Choroid plexus epithelial cell (primary cell): ENCODE results near the gene DNAJB12.
"Not testable (repeated sequence)": the region's sequence is repeated elsewhere in the genome, so short reads cannot be mapped to it uniquely, and the experiment has no call there.

Source experiments
- DNase-seq: peaks from one replicate; pipeline ENCODE4 v3.0.0-alpha.2; 2010; ENCODE audit warnings: low read depth
- H3K4me3 ChIP-seq: 2 replicates; pipeline ENCODE4 v1.5.1; 2011; ENCODE audit warnings: low read depth, mild to moderate bottlenecking, control low read depth, low read length, moderate library complexity
- CTCF ChIP-seq: conservative IDR thresholded peaks from 2 replicates; pipeline ENCODE4 v1.5.1; 2011; ENCODE audit warnings: low read depth, mild to moderate bottlenecking, control low read depth, inconsistent platforms, low read length, moderate library complexity

The DNAJB12 gene

GRCh38 chr10:72386916-72387586 is 32.3 kb upstream of the DNAJB12 start:
- TF ChIP-seq CTCF: no peak
- no peak for DNase-seq
- H3K4me3 ChIP-seq: no peak overlapping the region

GRCh38 chr10:72385724-72386123 is 31.0 kb upstream of the DNAJB12 start:
- no peak overlapping the region for H3K4me3 ChIP-seq
- DNase-seq: no peak

DNA sequence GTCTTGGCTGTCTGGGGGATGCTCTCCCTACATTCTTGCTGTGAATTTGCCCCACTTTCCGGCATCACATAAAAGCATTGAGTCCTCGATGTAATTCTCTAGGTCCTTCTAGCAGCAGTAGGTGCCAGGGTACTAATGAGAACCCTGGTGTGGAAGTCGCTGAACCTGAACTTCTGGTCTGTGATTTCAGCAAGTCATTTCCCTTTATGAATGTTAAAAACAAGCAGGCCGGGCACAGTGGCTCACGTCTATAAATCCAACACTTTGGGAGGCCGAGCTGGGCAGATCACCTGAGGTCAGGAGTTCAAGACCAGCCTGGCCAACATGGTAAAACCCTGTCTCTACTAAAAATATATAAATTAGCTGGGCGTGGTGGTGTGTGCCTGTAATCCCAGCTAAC is 30.3 kb upstream of the DNAJB12 start:
- DNase-seq, H3K4me3 ChIP-seq: not testable (repeated sequence)

More at GRCh38 chr10:72385724-72386123, 31.0 kb upstream of the DNAJB12 start:
- no peak for TF ChIP-seq CTCF

GRCh38 chr10:72379776-72380175 is 25.1 kb upstream of the DNAJB12 start:
- TF ChIP-seq CTCF: no peak

DNA sequence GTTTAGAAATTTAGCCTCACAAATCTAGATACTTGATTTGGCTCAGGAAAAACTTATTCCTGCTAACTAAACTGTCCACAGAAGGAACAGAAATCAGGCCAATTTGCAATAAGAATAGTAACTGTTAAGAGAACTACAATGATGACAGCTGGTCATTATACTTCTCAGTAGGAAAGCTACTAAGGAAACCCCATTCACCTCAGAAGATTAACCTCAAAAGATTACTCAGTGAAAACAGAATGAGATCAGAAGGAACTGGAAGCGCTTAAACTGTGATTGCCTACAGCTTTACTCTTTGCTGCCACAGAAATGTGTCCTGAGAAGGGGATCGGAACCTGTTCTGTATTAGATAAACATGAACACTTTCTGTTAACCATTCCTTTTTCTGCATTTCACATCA is 24.3 kb upstream of the DNAJB12 start:
- no peak for TF ChIP-seq CTCF
- no peak for DNase-seq
- no peak overlapping the region for H3K4me3 ChIP-seq

More at GRCh38 chr10:72379776-72380175, 25.1 kb upstream of the DNAJB12 start:
- no peak for DNase-seq
- no peak overlapping the region for H3K4me3 ChIP-seq

DNA sequence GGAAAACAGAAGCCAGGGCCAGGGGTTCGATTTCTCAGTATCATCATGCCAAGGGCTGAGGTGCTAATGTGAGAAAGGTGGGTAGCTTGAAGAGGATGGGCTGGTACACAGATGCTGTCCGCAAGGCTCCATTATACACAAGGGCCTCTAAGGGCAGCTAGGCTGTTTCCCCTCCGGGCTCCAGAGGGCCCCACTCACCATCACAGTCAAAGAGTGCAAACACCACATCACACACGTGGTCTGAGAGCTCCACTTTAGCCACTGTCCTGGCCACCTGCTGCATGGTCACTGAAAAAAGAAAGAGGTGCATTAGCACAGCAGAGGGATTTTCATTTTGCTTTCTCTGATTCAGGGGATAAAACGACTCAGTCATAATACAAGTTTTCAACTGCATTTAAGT is 20.9 kb upstream of the DNAJB12 start:
- peak; percentile 37 for DNase-seq
- TF ChIP-seq CTCF: peak; percentile 48

DNA sequence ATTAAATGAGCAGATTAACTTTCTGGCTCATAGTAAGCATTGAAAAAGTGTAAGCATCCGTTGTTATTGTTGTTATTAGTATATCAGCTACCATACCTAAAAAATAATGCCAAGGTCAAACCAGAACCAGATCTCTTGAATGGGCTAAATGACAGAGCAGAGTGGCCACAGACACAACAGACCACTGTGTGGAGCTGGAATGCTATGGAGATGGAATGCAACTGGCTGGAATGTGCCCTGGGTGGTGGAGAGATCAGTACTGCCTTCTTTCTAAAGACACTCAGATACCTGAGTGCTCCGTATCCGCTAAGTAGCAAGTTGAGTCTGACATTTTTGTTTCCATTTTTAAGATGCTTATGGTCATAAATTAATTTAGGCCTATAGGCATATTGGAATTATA is 20.5 kb upstream of the DNAJB12 start:
- TF ChIP-seq CTCF: peak; percentile 44
- no peak overlapping the region for H3K4me3 ChIP-seq
- DNase-seq: peak; percentile 51

More for the DNA sequence above, 20.9 kb upstream of the DNAJB12 start:
- H3K4me3 ChIP-seq: no peak overlapping the region
